ENCODE results near the gene NCOA1. TPM values are rescaled to one million over a fixed set of nuclear protein-coding genes. Genes with fewer than 3 reads are reported as not detected.

Gene NCOA1
- polyA plus RNA-seq, 3 donors: 7.3 to 30.2 (median 10.2) TPM

DNA sequence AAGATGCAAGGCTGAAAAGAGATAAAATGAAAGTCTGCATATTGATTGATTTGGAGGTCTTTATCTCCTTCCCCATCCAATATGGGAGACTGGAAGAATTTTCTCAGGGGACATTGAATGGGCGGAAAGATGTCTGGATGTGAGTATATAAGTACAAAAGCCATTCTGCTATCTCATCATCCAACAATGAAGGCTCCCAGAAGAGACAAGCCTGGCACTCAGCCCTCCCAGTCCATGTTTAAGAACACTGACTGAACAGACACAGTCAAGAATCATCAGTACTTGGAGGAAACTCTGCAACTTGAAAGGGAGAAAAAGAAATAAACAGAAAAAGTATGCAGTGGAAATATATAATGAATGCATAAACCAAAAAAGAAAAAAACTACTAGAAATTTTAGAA lies 221.2 kb downstream of the NCOA1 start:
- intact Hi-C loops (cut with micrococcal nuclease): no loop called here
- H3K4me1 ChIP-seq (ENCODE audit: control insufficient read depth in 1 of 2, insufficient read depth in 2 of 2, low read length in 2 of 2): no peaks in the 10 kb centered on the region
- peaks cover 0 to 5% (median 0%) of the 10 kb centered on the region in 7 donors for H3K9me3 Mint-ChIP-seq
- no peaks in the 10 kb centered on the region for H3K4me1 Mint-ChIP-seq
- no peak overlapping the region for H3K4me2 ChIP-seq (replicated peaks; ENCODE audit: extremely low read depth, low read length, poor library complexity, severe bottlenecking)
- H3K36me3 Mint-ChIP-seq: peaks cover 76 to 85% of the 10 kb centered on the region in 2 donors
- peaks cover 60 to 89% of the 10 kb centered on the region in 2 donors for H3K36me3 ChIP-seq (replicated peaks in 1 of 2; ENCODE audit: control insufficient read depth in 1 of 2, insufficient read depth in 2 of 2, low read length in 2 of 2)
- no peak overlapping the region for H3K4me3 Mint-ChIP-seq
- H3K27me3 ChIP-seq (ENCODE audit: control insufficient read depth in 2 of 2, insufficient read depth in 2 of 2, low read length in 2 of 2): no peaks in the 10 kb centered on the region
- H4K20me1 ChIP-seq (ENCODE audit: insufficient read depth, low read length): no peaks in the 10 kb centered on the region
- H3K27me3 Mint-ChIP-seq (ENCODE audit: low read depth in 3 of 3): peaks cover 0 to 2% (median 0%) of the 10 kb centered on the region in 3 donors
- TF ChIP-seq CTCF (IDR thresholded peaks at IDR 0.05): no peak
- H3K9ac ChIP-seq (ENCODE audit: insufficient read depth, low read length, poor library complexity, severe bottlenecking): no peak overlapping the region
- no peak overlapping the region for H3K4me3 ChIP-seq (replicated peaks in 1 of 3; ENCODE audit: low read depth in 2 of 3, low read length in 3 of 3)
- H3K9me3 ChIP-seq (replicated peaks in 1 of 2; ENCODE audit: control insufficient read depth in 1 of 2, insufficient read depth in 1 of 2, low read length in 2 of 2): no peaks in the 10 kb centered on the region
- H2AFZ ChIP-seq (ENCODE audit: insufficient read depth, low read depth, low read length, poor library complexity, severe bottlenecking): no peak overlapping the region
- H3K27ac Mint-ChIP-seq: no peak overlapping the region
- WGBS (ENCODE audit: insufficient coverage): no CpG with 5 or more reads among the region's 1 CpG
- DNase-seq: no peak
- H3K79me2 ChIP-seq (ENCODE audit: insufficient read depth, low read length): no peaks in the 10 kb centered on the region
- H3K27ac ChIP-seq (ENCODE audit: low read depth in 1 of 2, low read length in 2 of 2): no peak overlapping the region

DNA sequence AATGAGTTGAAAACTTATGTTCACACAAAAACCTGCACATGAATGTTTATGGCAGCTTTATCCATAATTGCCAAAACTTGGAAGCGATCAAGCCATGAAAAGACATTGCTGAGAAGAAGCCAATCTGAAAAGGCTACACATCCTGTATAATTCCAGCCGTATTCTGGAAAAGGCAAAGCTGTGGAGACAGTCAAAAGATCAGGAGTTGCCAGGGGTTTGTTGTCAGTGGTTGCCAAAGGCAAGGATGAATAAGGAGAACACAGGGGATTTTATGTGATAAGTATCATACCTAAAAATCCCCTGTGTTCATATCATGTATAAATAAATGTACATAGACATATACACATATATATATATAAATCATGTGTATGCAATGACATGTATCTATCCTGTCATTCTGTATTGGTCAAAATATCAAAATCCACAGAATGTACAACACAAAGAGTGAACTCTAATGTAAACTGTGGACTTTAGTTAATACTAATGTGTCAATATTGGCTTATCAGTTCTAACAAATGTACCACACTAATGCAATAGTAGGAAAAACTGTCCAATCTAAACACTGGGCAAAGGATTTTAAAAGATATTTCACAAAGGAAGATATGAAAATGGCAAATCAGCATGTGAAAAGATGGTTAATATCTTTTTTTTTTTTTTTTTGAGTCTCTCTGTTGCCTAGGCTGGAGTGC lies 226.4 kb downstream of the NCOA1 start:
- no peak overlapping the region for H3K4me3 Mint-ChIP-seq
- Histone ChIP-seq H3K4me2 (replicated peaks; ENCODE audit: extremely low read depth, low read length, poor library complexity, severe bottlenecking) (no peak overlapping the region), H3K9ac (ENCODE audit: insufficient read depth, low read length, poor library complexity, severe bottlenecking) (no peak overlapping the region), H3K4me3 (replicated peaks in 1 of 3; ENCODE audit: low read depth in 2 of 3, low read length in 3 of 3) (no peak overlapping the region), H3K27me3 (ENCODE audit: control insufficient read depth in 2 of 2, insufficient read depth in 2 of 2, low read length in 2 of 2) (no peaks in the 10 kb centered on the region), H3K36me3 (replicated peaks in 1 of 2; ENCODE audit: control insufficient read depth in 1 of 2, insufficient read depth in 2 of 2, low read length in 2 of 2) (peaks cover 31 to 90% of the 10 kb centered on the region in 2 donors), H3K9me3 (replicated peaks in 1 of 2; ENCODE audit: control insufficient read depth in 1 of 2, insufficient read depth in 1 of 2, low read length in 2 of 2) (no peaks in the 10 kb centered on the region), H3K4me1 (ENCODE audit: control insufficient read depth in 1 of 2, insufficient read depth in 2 of 2, low read length in 2 of 2) (no peaks in the 10 kb centered on the region), H3K27ac (ENCODE audit: low read depth in 1 of 2, low read length in 2 of 2) (no peak overlapping the region), H2AFZ (ENCODE audit: insufficient read depth, low read depth, low read length, poor library complexity, severe bottlenecking) (no peak overlapping the region), H3K79me2 (ENCODE audit: insufficient read depth, low read length) (no peaks in the 10 kb centered on the region), H4K20me1 (ENCODE audit: insufficient read depth, low read length) (no peaks in the 10 kb centered on the region)
- intact Hi-C loops (cut with micrococcal nuclease): no loop called here
- no CpG with 5 or more reads among the region's 2 CpGs for WGBS (ENCODE audit: insufficient coverage)
- H3K27me3 Mint-ChIP-seq (ENCODE audit: low read depth in 3 of 3): peaks cover 0 to 2% (median 0%) of the 10 kb centered on the region in 3 donors
- H3K36me3 Mint-ChIP-seq: peaks cover 76 to 89% of the 10 kb centered on the region in 2 donors
- H3K4me1 Mint-ChIP-seq: no peaks in the 10 kb centered on the region
- no peak for DNase-seq
- peaks cover 0 to 5% (median 0%) of the 10 kb centered on the region in 7 donors for H3K9me3 Mint-ChIP-seq
- H3K27ac Mint-ChIP-seq: no peak overlapping the region
- no peak for TF ChIP-seq CTCF (IDR thresholded peaks at IDR 0.05)

Data from CD14-positive monocyte (primary cell).